ENCODE data around the gene KIN.

The KIN gene

DNA sequence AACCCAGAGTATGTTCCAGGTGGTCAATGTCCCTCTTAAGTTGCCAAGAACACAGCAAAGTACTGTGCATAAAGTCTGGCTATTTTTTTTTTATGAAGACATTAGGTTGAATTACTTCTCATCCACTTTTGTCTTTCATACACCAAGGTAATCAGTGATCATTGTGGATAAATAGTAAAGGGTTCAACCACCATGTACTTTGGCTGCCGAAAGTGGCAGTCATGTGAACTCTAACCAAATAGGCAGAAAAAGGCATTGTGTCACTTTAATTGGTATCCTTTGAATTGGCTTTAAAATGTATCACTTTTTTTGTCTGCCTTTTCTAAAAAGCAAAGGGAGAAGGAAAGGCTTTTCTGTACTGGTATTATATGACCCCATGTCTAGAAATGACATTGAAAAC is 77.3 kb downstream of the KIN start:
- no peak for DNase-seq (ENCODE audit: low read depth)
- H3K4me3 ChIP-seq (ENCODE audit: low read length), result no peak overlapping the region
- TF ChIP-seq, protein P1, sequence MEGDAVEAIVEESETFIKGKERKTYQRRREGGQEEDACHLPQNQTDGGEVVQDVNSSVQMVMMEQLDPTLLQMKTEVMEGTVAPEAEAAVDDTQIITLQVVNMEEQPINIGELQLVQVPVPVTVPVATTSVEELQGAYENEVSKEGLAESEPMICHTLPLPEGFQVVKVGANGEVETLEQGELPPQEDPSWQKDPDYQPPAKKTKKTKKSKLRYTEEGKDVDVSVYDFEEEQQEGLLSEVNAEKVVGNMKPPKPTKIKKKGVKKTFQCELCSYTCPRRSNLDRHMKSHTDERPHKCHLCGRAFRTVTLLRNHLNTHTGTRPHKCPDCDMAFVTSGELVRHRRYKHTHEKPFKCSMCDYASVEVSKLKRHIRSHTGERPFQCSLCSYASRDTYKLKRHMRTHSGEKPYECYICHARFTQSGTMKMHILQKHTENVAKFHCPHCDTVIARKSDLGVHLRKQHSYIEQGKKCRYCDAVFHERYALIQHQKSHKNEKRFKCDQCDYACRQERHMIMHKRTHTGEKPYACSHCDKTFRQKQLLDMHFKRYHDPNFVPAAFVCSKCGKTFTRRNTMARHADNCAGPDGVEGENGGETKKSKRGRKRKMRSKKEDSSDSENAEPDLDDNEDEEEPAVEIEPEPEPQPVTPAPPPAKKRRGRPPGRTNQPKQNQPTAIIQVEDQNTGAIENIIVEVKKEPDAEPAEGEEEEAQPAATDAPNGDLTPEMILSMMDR (conservative IDR thresholded peaks at IDR 0.05; ENCODE audit: low read depth, low read length), result no peak

DNA sequence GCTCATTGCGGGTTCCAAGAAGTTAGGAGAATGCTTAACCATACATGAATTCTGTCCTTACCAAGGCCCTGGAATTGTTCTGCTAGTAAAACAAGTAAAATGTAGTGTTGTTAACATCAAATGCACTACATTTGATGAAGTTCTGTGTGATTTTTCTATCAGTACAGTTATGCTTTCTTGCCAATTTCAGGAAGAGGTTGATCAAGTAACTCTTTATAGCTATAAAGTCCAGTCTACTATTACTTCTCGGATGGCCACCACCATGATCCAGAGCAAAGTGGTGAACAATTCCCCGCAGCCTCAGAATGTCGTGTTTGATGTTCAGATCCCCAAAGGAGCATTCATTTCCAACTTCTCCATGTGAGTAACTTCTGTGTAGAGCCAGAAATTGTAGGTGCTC is 79.0 kb downstream of the KIN start:
- TF ChIP-seq, protein P1 (conservative IDR thresholded peaks at IDR 0.05; ENCODE audit: low read depth, low read length), result no peak
- no peak for DNase-seq (ENCODE audit: low read depth)
- no peak overlapping the region for H3K4me3 ChIP-seq (ENCODE audit: low read length)

DNA sequence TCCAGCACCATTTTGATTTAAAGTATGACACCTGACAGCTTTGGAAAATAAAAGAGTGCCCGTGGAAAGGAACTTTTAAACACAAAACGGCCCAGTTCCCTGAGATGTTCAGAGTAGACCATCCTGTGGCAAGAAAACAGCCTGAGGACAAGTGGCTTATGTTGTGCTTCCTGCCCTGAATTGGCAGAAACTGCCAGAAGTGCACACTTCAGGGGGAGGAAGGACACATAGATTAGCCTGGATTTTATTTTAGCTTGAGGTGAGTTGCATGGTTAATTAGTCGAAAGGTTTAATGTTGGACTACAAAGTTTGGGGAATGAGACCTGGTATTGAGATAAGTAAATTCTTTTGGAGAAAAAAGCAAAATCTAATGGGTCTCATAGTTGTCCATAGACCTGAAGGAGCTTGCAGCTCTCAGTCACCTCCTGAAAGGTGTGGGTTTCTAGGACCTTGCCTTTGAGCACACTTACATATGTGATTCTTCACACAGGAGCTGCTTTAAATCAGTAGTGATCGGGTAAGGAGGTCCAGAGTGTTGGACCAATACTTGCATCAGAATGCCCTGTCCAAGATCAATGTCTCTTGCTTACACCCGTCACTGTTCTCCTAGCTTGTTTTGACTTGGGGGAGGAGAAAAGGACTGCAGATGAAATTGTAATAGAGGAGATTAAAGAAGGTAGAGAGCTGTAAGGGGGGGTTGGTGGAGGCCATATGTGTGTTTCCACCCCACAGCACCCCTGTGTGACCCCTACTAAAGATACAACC is 79.8 kb downstream of the KIN start:
- no peak overlapping the region for H3K4me3 ChIP-seq (ENCODE audit: low read length)
- DNase-seq (ENCODE audit: low read depth), result no peak
- TF ChIP-seq, protein P1 (conservative IDR thresholded peaks at IDR 0.05; ENCODE audit: low read depth, low read length), result no peak

DNA sequence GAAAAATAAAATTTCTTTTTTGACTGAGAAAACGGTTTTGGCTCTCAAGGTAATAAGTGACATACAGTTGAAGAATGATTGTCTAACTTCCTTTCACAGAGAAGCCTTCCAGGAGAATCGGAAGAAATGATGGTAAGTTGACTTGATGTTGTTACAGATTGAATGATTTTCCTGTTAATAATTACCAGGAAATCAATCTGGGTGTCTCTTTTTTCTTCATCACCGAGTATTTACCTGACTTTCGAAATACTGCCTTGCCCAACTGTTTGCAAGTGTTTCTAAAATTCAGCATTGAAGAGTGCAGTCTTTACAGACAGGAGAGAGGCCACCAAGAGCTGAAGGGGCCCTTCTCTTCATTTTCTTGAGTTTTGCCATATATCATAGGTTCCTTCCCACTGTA is 80.7 kb downstream of the KIN start:
- no peak overlapping the region for H3K4me3 ChIP-seq (ENCODE audit: low read length)
- no peak for DNase-seq (ENCODE audit: low read depth)
- TF ChIP-seq, protein P1 (conservative IDR thresholded peaks at IDR 0.05; ENCODE audit: low read depth, low read length), result no peak

DNA sequence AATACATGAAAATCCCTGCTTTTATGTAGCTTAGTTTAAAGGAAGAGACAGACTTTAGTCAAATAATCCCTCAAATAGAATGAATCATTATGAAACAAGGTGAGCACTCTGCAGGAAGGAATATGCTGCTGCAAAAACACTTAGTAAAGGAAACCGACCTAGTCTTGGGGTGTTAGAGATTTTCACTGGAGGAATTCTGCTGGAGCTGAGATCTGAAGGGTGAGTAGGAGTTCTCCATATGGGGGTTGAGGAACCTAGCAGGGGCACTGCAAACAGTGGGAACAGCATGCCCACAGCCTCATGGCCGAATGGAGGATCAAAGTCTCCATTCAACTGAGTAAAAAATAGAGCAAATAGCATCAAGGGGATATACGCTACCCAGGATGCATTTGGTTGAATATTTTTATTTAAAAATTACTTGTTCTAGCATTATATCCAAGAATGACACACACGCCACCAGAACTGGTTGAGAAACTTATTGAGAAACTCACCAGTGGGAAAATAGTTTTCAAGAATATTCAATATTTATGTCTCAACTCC is 81.2 kb downstream of the KIN start:
- no peak for DNase-seq (ENCODE audit: low read depth)
- TF ChIP-seq, protein P1 (conservative IDR thresholded peaks at IDR 0.05; ENCODE audit: low read depth, low read length), result no peak
- H3K4me3 ChIP-seq (ENCODE audit: low read length), result no peak overlapping the region

DNA sequence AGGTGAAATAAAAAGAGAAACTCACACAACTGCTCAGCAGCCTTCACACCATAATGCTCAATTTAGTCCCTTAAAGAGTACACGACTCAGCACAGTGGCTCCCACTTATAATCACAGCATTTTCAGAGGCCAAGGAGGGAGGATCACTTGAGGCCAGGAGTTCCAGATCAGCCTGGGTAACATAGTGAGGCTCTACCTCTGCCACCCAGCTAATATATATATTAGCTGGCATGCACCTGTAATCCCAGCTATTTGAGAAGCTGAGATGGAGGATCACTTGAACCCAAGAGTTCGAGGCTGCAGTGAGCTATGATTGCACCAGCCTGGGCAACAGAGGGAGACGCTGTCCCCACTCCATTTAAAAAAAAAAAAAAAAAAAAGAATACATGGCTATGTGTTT is 82.5 kb downstream of the KIN start:
- H3K4me3 ChIP-seq (ENCODE audit: low read length), result no peak overlapping the region
- DNase-seq (ENCODE audit: low read depth), result no peak
- TF ChIP-seq, protein P1 (conservative IDR thresholded peaks at IDR 0.05; ENCODE audit: low read depth, low read length), result no peak
